Esophagus squamous epithelium (tissue), 4 donors: ENCODE data around the gene RFTN1.

Source experiments
- POLR2A ChIP-seq, 4 donors: fragments of 450-650 bp; IDR thresholded peaks; one replicate each; pipeline ENCODE4 v1.6.1; 2017; ENCODE audit warnings: antibody characterized with exemption in 4 of 4, mild to moderate bottlenecking in 4 of 4, moderate library complexity in 3 of 4
- TF ChIP-seq, protein P1 (sequence below), 6 experiments: fragments of 450-650 bp in 4 of 6; fragments of 200-600 bp in 2 of 6; sonication (generic) in 2 of 6; IDR thresholded peaks; one replicate each; pipeline ENCODE4 v1.5.1; 2016 to 2019; ENCODE audit warnings: antibody characterized with exemption in 6 of 6, mild to moderate bottlenecking in 4 of 6, moderate library complexity in 4 of 6

DNA sequence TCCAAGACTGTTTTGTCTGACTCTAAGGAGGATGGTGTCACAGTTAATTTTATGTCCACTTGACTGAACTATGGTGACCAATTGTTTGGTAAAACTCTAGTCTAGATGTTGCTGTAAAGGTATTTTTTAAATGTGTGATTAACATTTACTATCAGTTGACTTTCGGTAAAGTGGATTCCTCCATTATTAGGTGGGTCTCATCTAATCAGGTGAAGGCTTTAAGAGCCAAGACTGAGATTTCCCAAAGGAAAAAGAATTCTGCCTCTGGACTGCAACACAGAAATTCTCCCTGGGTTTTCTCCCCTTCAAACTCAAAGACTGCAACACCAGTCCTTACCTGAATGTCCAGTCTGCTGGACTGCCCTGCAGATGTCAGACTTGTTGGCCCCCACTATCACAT is 129.6 kb downstream of the RFTN1 start:
- TF ChIP-seq, protein P1, sequence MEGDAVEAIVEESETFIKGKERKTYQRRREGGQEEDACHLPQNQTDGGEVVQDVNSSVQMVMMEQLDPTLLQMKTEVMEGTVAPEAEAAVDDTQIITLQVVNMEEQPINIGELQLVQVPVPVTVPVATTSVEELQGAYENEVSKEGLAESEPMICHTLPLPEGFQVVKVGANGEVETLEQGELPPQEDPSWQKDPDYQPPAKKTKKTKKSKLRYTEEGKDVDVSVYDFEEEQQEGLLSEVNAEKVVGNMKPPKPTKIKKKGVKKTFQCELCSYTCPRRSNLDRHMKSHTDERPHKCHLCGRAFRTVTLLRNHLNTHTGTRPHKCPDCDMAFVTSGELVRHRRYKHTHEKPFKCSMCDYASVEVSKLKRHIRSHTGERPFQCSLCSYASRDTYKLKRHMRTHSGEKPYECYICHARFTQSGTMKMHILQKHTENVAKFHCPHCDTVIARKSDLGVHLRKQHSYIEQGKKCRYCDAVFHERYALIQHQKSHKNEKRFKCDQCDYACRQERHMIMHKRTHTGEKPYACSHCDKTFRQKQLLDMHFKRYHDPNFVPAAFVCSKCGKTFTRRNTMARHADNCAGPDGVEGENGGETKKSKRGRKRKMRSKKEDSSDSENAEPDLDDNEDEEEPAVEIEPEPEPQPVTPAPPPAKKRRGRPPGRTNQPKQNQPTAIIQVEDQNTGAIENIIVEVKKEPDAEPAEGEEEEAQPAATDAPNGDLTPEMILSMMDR (IDR thresholded peaks at IDR 0.05): no peak
- no peak for TF ChIP-seq POLR2A (IDR thresholded peaks at IDR 0.05)
